Activated naive CD8-positive, alpha-beta T cell (primary cell): ENCODE results near the gene ACP7.
"Not testable (repeated sequence)": the region's sequence is repeated elsewhere in the genome, so short reads cannot be mapped to it uniquely, and the experiment has no call there.

Experiments used
- H3K27ac Mint-ChIP-seq: one replicate; pipeline ENCODE4 v1.8.0; 2021; ENCODE audit warnings: mixed read lengths
- H3K27me3 Mint-ChIP-seq: one replicate; pipeline ENCODE4 v1.8.0; 2021; ENCODE audit warnings: mixed read lengths
- H3K36me3 Mint-ChIP-seq: one replicate; pipeline ENCODE4 v1.8.0; 2021; ENCODE audit warnings: mixed read lengths
- H3K4me1 Mint-ChIP-seq: one replicate; pipeline ENCODE4 v1.8.0; 2021; ENCODE audit warnings: low read depth, mixed read lengths
- H3K4me3 Mint-ChIP-seq: one replicate; pipeline ENCODE4 v1.8.0; 2021; ENCODE audit warnings: mild to moderate bottlenecking, mixed read lengths
- H3K9me3 Mint-ChIP-seq: one replicate; pipeline ENCODE4 v1.8.0; 2021; ENCODE audit warnings: low read depth, mixed read lengths

ACP7 gene

DNA sequence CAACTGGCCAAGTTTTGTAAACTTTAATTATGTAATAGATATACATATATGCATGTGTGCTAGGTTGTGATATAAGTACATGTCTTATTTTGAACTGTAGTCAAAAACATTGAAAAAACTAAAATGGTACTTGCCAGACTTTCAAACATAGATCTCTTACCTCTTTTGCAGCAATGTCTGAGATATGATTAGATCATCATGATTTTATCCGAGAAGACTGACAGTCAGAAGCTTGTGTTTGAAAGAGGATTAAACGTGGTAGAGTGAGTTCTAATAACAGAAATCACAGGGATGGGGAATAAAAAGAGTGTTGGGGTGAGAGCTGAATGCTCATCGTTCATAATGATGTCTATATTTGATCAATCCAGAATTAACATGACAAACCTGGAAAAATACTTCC, 18.2 kb upstream of the ACP7 start:
- no peaks in the 10 kb centered on the region for H3K9me3 Mint-ChIP-seq
- H3K27me3 Mint-ChIP-seq, result peaks cover 1% of the 10 kb centered on the region
- peaks cover 6% of the 10 kb centered on the region for H3K4me1 Mint-ChIP-seq
- no peak overlapping the region for H3K27ac Mint-ChIP-seq
- H3K36me3 Mint-ChIP-seq, result no peaks in the 10 kb centered on the region
- no peak overlapping the region for H3K4me3 Mint-ChIP-seq

DNA sequence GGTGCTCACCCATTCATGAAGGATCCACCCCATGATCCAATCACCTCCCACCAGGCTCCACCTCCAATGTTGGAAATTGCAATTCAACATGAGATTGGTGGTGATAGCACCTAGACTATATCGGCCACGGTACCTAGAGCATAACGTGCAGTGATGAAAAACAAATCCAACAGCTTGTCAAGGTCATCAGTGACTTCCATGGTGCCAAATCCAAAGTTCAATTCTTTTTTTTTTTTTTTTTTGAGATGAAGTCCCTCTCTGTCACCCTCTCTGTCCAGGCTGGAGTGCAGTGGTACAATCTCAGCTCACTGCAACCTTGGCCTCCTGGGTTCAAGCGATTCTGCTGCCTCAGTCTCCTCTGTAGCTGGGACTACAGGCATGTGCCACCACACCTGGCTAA, 17.1 kb upstream of the ACP7 start:
- H3K9me3 Mint-ChIP-seq, result no peaks in the 10 kb centered on the region
- H3K4me1 Mint-ChIP-seq, result no peaks in the 10 kb centered on the region
- peaks cover 1% of the 10 kb centered on the region for H3K27me3 Mint-ChIP-seq
- no peak overlapping the region for H3K4me3 Mint-ChIP-seq
- H3K27ac Mint-ChIP-seq, result no peak overlapping the region
- H3K36me3 Mint-ChIP-seq, result no peaks in the 10 kb centered on the region

DNA sequence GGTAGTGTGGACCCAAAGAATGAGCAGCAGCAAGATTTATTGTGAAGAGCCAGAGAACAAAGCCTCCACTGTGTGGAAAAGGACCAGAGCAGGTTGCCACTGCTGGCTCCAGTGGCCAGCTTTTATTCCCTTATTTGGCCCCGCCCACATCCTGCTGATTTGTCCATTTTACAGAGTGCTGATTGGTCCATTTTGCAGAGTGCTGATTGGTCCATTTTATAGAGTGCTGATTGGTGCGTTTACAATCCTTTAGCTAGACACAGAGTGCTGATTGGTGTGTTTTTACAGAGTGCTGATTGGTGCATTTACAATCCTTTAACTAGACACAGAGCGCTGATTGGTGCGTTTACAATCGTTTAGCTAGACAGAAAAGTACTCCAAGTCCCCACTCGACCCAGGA, 15.9 kb upstream of the ACP7 start:
- H3K4me1 Mint-ChIP-seq, H3K36me3 Mint-ChIP-seq, H3K27me3 Mint-ChIP-seq, H3K9me3 Mint-ChIP-seq, H3K4me3 Mint-ChIP-seq, H3K27ac Mint-ChIP-seq: not testable (repeated sequence)

DNA sequence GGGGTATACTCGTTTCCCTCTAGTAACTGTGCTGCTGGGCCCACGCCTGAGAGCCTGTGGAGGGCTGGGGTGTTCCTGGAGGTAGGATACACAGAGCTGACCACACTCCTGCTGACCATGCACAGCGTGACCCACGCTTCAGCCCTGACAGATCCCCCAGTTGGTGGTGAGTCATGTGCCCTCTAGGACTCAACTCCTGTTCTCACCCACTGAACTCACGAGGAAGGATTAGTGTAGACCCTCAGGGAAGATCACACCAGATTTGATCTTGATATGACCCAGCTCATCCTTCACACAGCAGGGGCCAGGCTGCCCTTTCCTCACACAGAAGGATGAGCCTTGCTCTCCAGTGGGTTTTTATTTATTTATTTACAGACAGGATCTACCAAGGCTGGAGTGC, 13.3 kb upstream of the ACP7 start:
- Mint-ChIP-seq H3K4me1 (peaks cover 23% of the 10 kb centered on the region), H3K27me3 (peaks cover 1% of the 10 kb centered on the region), H3K4me3 (no peak overlapping the region), H3K36me3 (peaks cover 2% of the 10 kb centered on the region), H3K9me3 (no peaks in the 10 kb centered on the region), H3K27ac (no peak overlapping the region)

DNA sequence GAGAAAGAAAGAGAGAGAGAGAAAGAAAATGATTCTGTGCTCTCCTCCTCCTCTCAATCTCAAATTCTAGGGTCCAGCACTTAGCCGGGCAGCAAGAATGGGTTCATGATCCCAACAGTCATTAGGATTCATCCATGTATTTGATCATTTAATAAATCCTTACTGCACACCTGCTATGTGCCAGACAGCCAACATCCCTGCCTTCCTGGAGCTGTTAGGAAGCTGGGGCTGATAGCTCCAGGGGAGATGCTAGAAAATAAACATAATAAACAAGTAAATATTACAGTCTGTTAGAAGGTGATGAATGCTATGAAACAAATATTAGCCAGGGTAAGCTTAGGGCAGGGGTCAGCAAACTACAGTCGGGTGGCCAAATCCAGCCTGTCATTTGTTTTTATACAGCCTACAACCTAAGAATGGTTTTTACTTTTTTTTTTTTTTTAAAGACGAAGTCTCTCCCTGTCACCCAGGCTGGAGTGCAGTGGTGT, 9.9 kb upstream of the ACP7 start:
- no peaks in the 10 kb centered on the region for H3K27me3 Mint-ChIP-seq
- H3K27ac Mint-ChIP-seq, result no peak overlapping the region
- no peaks in the 10 kb centered on the region for H3K9me3 Mint-ChIP-seq
- peaks cover 25% of the 10 kb centered on the region for H3K4me1 Mint-ChIP-seq
- H3K4me3 Mint-ChIP-seq, result no peak overlapping the region
- H3K36me3 Mint-ChIP-seq, result peaks cover 2% of the 10 kb centered on the region

DNA sequence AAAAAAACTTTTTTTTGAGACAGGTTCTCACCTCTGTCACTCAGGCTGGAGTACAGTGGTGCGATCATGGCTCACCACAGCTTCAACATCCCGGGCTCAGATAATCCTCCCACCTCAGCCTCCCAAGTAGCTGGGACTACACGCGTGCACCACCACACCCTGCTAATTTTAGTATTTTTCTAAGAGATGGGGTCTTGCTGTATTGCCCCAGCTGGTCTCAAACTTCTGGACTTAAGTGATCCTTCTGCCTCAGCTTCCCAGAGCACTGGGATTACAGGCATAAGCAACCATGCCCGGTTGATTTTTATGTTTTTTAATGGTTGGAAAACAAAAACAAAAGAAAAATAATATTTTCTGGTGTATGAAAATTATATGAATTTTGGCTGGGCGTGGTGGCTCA, 9.2 kb upstream of the ACP7 start:
- Mint-ChIP-seq H3K4me3 (no peak overlapping the region), H3K36me3 (peaks cover 2% of the 10 kb centered on the region), H3K27me3 (no peaks in the 10 kb centered on the region), H3K4me1 (peaks cover 25% of the 10 kb centered on the region), H3K27ac (no peak overlapping the region), H3K9me3 (no peaks in the 10 kb centered on the region)

DNA sequence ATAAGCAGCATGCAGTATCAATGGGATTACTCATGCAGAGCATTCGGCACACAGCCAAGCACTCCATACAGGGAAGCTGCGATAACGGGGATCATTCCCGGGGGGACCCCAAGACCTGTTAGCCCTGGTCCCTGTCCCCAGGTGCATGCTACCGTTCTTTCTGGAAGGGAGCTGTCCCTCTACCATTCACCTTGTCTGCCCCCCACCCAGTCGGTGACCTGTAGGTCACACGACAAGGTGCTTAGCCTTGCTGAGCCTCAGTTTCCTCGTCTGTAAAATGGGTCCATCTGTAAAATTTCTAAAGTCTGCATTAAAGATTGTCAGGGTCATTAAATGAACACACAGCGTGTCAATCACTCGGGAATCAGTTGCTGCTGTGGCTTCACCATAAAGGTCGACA, 6.8 kb upstream of the ACP7 start:
- no peaks in the 10 kb centered on the region for H3K9me3 Mint-ChIP-seq
- no peak overlapping the region for H3K4me3 Mint-ChIP-seq
- peaks cover 27% of the 10 kb centered on the region for H3K4me1 Mint-ChIP-seq
- peaks cover 6% of the 10 kb centered on the region for H3K27me3 Mint-ChIP-seq
- H3K27ac Mint-ChIP-seq, result no peak overlapping the region
- H3K36me3 Mint-ChIP-seq, result peaks cover 2% of the 10 kb centered on the region

DNA sequence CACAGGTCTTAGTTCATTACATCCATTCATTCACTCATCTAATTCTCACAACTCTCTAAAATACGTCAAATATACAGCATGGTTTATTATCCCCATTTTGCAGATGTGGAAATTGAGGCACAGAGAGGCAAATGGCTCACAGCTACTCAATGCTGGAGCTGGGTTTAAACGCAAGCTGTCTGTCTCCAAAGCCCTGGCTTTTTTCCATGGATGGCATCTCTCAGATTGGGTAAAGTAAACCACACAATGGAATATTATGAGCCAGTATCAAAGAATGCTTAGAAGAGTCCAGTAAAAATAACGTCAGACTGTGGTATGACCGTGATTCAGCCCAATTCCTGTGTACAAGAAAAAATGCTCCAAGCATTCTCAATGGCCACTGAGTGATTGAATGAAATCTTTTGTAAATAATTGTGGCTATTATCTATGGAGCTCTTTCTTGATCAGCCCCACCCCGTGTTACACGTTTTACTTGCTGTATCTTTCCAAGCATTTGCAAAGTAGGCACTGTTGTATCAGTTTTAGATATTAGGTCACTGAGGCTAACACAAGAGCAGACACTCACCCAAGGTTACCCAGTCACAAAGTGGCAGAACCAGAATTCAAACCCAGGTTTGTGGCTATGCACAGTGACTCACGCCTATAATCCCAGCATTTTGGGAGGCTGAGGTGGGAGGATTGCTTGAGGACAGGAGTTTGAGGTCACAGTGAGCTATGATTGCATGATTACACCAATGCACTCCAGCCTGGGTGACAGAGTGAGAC, 5.5 kb upstream of the ACP7 start:
- no peaks in the 10 kb centered on the region for H3K9me3 Mint-ChIP-seq
- no peak overlapping the region for H3K4me3 Mint-ChIP-seq
- H3K27ac Mint-ChIP-seq, result no peak overlapping the region
- H3K36me3 Mint-ChIP-seq, result peaks cover 2% of the 10 kb centered on the region
- peaks cover 28% of the 10 kb centered on the region for H3K4me1 Mint-ChIP-seq
- peaks cover 16% of the 10 kb centered on the region for H3K27me3 Mint-ChIP-seq

DNA sequence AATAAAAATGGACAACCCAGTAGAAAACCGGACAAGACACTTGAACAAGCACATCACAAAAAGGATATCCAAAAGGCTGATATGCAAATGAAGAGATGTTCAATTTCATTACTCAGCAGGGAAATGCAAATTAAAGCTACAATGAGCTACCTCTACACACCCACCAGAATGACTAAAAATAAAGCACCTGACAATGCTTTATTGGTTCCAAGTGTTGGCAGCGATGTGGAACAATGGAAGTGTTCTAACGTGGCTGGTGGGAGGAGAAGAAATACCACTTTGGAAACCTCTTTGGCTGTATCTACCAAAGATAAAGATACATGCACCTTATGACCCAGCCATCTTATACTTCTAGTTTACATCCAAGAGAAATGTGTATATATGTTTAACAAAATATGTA, 3.7 kb upstream of the ACP7 start:
- Mint-ChIP-seq H3K4me1 (peaks cover 21% of the 10 kb centered on the region), H3K27me3 (peaks cover 23% of the 10 kb centered on the region), H3K4me3 (no peak overlapping the region), H3K27ac (no peak overlapping the region), H3K36me3 (no peaks in the 10 kb centered on the region), H3K9me3 (no peaks in the 10 kb centered on the region)

DNA sequence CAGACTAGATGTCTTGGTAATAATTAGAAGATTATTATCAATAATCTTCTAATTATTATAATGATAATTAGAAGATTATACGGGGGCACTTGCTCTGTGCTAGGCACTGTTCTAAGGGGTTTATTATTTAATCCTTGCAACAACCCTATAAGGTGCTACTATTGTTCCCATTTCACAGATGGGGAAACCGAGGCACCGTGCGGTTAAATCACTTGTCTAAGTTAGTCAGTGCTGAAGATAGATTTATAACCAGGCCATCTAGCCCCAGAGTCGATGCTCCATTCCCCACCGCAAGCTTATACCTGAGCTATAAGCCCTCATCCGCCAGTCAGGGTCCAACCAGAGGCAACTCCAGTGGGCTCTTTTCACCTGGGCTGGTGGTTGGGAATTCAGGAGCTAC, 2.0 kb upstream of the ACP7 start:
- Mint-ChIP-seq H3K4me3 (no peak overlapping the region), H3K9me3 (no peaks in the 10 kb centered on the region), H3K27me3 (peaks cover 23% of the 10 kb centered on the region), H3K27ac (no peak overlapping the region), H3K36me3 (no peaks in the 10 kb centered on the region), H3K4me1 (peaks cover 17% of the 10 kb centered on the region)

DNA sequence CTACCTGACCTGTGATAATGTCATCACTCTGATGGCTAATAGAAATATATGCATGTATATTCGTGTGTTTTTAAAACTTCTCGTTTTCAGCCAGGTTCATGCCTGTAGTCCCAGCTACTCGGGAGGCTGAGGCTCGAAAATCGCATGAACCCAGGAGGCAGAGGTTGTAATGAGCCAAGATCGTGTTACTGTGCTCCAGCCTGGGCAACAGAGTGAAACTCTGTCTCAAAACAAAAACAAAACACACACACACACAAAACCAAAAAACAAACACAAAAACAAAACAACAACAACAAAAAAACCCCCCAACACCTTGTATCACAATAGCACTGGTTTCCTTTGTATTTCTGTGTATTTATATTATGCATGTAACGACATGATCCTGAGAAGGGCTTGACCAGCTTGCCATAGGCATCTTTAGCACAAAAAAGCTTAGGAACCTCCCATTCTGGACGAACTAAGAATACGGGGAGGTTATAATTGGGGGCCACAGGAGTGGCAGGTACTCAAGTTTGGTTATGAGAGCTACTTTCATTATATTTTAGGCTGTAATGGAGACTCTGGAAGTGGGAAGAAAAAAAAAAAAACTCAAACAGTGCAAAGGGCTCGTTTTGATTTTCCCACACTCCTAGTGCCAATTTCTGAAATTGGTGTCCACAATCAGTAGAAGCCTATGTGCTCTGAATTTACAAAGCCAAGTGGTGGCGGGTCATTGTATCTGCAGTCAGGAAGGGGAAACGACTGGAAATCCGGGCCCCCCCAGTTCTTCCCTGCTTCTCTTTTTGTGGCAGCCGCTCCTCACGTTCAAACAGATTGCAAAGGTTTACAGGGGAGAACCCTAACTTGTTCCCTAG, 1.2 kb upstream of the ACP7 start:
- Mint-ChIP-seq H3K4me3 (peak overlapping the region; percentile 80), H3K9me3 (no peaks in the 10 kb centered on the region), H3K36me3 (no peaks in the 10 kb centered on the region), H3K27ac (peak overlapping the region; percentile 34), H3K4me1 (peaks cover 17% of the 10 kb centered on the region), H3K27me3 (peaks cover 23% of the 10 kb centered on the region)

DNA sequence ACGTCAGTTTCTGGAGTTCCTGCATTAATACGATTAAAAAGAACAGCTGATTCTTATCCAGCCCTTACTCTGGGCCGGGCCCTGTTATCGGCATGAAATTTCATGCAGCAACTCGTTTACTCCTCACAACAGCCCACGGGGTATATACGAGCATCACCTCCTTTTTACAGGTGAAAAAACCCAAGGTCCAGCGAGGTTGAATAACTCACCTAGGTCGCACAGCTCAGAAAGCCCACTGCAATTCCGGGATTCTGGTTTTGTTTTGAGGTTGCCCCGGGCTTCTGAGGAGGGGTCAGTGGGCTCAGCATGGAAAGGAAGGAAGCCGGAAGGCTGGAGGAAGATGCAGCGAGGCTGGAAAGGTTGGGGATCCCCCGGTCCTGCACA, 577 bp upstream of the ACP7 start:
- H3K27ac Mint-ChIP-seq, result peak overlapping the region; percentile 34
- H3K4me1 Mint-ChIP-seq, result peaks cover 17% of the 10 kb centered on the region
- no peaks in the 10 kb centered on the region for H3K9me3 Mint-ChIP-seq
- no peaks in the 10 kb centered on the region for H3K36me3 Mint-ChIP-seq
- H3K4me3 Mint-ChIP-seq, result peak overlapping the region; percentile 80
- peaks cover 23% of the 10 kb centered on the region for H3K27me3 Mint-ChIP-seq

DNA sequence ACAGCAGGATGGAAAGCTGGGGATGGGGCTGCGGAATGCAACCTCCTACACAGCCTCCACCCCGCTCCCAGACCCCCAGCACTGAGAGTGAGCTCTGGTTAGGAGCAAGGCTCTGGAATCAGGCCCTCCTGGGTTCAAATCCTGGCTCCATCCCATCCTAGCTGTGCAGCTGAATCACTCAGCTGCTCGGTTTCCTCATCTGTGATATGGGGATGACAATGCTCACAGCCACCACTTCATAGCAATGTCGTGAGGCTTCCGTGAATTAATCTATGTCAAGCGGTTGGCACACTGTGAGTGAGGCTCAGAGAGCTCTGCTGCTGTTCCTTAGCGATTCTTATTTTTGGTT, 538 bp downstream of the ACP7 start:
- H3K9me3 Mint-ChIP-seq, result no peaks in the 10 kb centered on the region
- H3K27me3 Mint-ChIP-seq, result peaks cover 23% of the 10 kb centered on the region
- peaks cover 17% of the 10 kb centered on the region for H3K4me1 Mint-ChIP-seq
- no peak overlapping the region for H3K27ac Mint-ChIP-seq
- H3K36me3 Mint-ChIP-seq, result no peaks in the 10 kb centered on the region
- H3K4me3 Mint-ChIP-seq, result peak overlapping the region; percentile 67

DNA sequence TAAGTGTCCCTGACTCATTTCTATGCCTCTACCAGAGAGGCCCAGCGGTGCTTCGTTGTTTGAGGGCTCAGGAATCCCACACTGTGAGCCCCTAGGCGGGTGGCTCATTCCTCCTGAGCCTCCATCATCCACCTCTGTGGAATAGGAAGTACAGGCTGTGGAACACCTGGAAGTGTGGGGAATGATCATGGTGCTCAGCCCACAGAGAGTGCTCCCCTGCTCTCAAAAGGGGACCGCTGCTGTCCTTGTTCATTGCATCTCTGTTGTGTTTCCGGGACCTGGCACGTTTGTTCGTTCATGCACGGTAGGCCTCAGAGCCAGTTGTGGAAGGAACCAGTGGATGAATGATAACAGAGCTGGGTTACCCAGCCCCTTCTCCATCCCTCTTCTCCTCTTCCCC, 1.2 kb downstream of the ACP7 start:
- H3K9me3 Mint-ChIP-seq, result no peaks in the 10 kb centered on the region
- peaks cover 17% of the 10 kb centered on the region for H3K4me1 Mint-ChIP-seq
- peak overlapping the region; percentile 65 for H3K4me3 Mint-ChIP-seq
- H3K36me3 Mint-ChIP-seq, result no peaks in the 10 kb centered on the region
- peaks cover 23% of the 10 kb centered on the region for H3K27me3 Mint-ChIP-seq
- H3K27ac Mint-ChIP-seq, result no peak overlapping the region

DNA sequence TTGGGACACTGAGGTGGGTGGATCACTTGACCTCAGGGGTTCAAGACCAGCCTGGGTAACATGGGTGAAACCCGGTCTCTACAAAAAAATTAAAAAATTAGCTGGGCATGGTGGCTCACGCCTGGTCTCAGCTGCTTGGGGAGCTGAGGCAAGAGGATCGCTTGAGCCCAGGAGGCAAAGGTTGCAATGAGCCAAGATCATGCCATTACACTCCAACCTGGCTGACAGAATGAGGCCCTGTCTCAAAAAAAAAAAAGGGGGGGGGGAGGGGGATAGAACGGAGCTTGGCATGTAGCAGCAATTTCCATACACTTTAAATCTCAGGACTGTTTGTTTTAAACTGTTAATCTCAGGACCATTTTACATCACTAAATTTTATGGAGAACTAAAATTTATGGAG, 2.2 kb downstream of the ACP7 start:
- Mint-ChIP-seq H3K27ac (no peak overlapping the region), H3K9me3 (no peaks in the 10 kb centered on the region), H3K36me3 (no peaks in the 10 kb centered on the region), H3K4me1 (peaks cover 14% of the 10 kb centered on the region), H3K27me3 (peaks cover 19% of the 10 kb centered on the region), H3K4me3 (no peak overlapping the region)
